ENCODE measurements around the gene LRCOL1.

DNA sequence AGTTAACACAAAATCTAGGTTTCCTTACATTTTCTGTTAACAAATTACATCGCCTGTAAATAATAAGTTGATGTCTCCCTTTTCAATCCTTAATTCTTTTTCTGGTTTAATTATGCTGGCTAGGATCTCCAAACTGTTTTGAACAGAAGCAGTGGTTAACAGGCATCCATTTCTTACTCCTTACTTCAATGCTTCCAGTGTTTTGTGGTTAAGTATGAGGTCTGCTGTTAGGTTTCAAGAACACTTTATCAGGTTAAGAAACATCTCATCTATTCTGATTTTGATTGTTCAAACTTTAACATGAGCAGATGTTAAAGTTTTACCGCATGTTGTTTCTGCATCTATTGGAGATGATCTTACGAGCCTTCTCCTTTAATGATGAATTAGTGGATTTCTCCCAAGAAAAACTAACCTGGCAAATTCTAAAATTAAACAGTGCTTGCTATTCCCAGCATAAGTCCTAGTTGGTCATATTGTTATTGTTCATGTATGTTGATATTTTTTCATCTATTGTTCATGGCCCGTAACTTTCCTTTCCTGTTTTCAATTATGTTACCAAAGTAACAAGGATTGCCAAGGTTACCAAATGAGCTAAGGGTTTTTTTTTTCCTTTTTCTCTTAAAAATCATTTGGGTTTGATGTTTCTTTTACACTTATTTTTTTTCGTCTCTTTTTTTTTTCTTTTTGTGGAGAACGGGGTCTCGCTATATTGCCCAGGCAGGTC lies 43.3 kb upstream of the LRCOL1 start:
- no peak for TF ChIP-seq CTCF (conservative IDR thresholded peaks at IDR 0.05; ENCODE audit: low read length)
- no peak for TF ChIP-seq EZH2phosphoT487 (IDR thresholded peaks at IDR 0.05; ENCODE audit: borderline replicate concordance)
